ENCODE results near the gene XKR7.

DNA sequence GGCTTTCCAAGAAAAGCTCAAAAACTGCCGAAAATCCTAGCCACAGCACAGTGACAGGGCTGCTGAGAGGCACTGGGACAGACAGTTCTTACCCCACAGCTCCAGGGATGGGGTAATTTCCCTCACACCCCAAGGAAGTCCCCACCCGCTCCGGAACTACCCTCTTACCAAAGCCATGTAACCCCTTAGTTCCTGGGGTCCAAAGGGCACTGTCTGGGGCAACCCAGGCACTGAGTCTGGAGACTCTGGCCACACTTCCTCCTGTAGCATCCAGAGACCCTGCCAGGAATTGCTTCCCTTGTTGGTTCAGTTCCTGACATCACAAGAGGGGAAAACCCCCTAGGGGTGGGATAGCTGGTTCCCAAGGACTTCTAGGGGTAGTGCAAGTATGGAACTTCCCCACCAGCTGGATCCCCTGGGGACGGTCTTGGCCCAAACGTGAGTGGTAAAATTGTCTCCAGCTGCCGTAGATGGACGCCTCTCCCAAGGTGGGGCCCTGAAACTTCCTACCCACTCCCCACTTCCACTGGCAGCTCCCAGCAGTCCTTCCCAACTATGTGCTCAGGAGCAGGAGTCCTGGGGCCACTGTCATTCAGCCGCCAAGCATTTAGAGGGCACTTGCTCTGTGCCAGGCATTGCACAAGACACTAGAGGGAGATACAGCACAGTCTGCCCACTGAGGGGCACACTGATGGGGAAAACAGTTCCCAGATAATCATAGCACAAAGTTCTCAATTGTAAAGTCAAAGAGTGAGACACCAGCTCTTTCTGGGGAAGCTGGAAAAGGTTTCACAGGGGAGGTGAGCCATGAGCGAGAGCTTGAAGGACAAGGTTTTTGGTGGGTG, 66.9 kb downstream of the XKR7 start:
- TF ChIP-seq, protein P1, sequence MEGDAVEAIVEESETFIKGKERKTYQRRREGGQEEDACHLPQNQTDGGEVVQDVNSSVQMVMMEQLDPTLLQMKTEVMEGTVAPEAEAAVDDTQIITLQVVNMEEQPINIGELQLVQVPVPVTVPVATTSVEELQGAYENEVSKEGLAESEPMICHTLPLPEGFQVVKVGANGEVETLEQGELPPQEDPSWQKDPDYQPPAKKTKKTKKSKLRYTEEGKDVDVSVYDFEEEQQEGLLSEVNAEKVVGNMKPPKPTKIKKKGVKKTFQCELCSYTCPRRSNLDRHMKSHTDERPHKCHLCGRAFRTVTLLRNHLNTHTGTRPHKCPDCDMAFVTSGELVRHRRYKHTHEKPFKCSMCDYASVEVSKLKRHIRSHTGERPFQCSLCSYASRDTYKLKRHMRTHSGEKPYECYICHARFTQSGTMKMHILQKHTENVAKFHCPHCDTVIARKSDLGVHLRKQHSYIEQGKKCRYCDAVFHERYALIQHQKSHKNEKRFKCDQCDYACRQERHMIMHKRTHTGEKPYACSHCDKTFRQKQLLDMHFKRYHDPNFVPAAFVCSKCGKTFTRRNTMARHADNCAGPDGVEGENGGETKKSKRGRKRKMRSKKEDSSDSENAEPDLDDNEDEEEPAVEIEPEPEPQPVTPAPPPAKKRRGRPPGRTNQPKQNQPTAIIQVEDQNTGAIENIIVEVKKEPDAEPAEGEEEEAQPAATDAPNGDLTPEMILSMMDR (IDR thresholded peaks at IDR 0.05; ENCODE audit: insufficient read depth, low read depth, low read length) = no peak
- TF ChIP-seq EZH2 (IDR thresholded peaks at IDR 0.05; ENCODE audit: insufficient read depth, low read length) = peak; percentile 30
